HCT116 (cell line): ENCODE measurements around the gene PHLDB3. TPM values are rescaled to one million over a fixed set of nuclear protein-coding genes. Genes with fewer than 3 reads are reported as not detected.
A peak's percentile ranks its signal among the peaks of the same experiment; 100 is the strongest.

Experiments used
- ATAC-seq: fragments of 200-7000 bp; cut with Tn5 transposase; 2 replicates; pipeline ENCODE4 v1.9.1; 2020; ENCODE audit warnings: mild to moderate bottlenecking, moderate library complexity
- BruUV-seq: library from RNA; stranded (reverse); fragments of 400-500 nt; replicated peaks from 2 replicates; lab custom pipeline; 2021; lab: Mats Ljungman, UMichigan
- CTCF ChIA-PET: fragments of 300-600 bp; sonication (Branson Sonifier 250); formaldehyde crosslinking; loops from one replicate; lab custom pipeline; 2021; ENCODE audit warnings: antibody characterized with exemption; lab: Charles Lee
- POLR2A ChIA-PET: fragments of 300-600, 350-600 bp; sonication (Branson Sonifier 250); formaldehyde crosslinking; loops from one replicate; lab custom pipeline; 2021; ENCODE audit warnings: antibody characterized with exemption; lab: Charles Lee
- RAD21 ChIA-PET, 2 experiments: fragments of 300-600 bp; sonication (Branson Sonifier 250); formaldehyde crosslinking; loops; one replicate each; lab custom pipeline; 2023; ENCODE audit warnings: low total read pairs in 2 of 2; ENCODE audit not compliant: uncharacterized antibody in 2 of 2, unreplicated experiment in 2 of 2, low non-redundant PET in 1 of 2; lab: Charles Lee
- DNase-seq: peaks from one replicate; pipeline ENCODE4 v3.0.0-alpha.2; 2010; ENCODE audit warnings: low read depth, low spot score
- H2AFZ ChIP-seq: fragments of 200-600 bp; shearing (Covaris generic), sonication (generic); 2 replicates; pipeline ENCODE4 v1.6.1; 2017; ENCODE audit warnings: low read depth, mixed run types, mixed read lengths, antibody characterized with exemption, low read length; ENCODE audit not compliant: poor library complexity, severe bottlenecking
- H3K27ac ChIP-seq: 2 replicates; pipeline ENCODE4 v1.5.1; 2012; ENCODE audit warnings: low read depth, low read length
- H3K27me3 ChIP-seq: fragments of 200-600 bp; sonication (generic); 2 replicates; pipeline ENCODE4 v1.6.1; 2016; ENCODE audit warnings: mixed run types, low read length, mixed read lengths; ENCODE audit not compliant: insufficient read depth
- H3K36me3 ChIP-seq, 2 experiments: fragments of 200-500 bp in 1 of 2; fragments of 200-600 bp in 1 of 2; sonication (Bioruptor generic) in 1 of 2; sonication (generic) in 1 of 2; 2 replicates each; pipeline versions ENCODE4 v1.5.1 to v1.6.1; 2014 to 2016; ENCODE audit warnings: low read length in 2 of 2, inconsistent platforms in 1 of 2, mixed read lengths in 1 of 2, mixed run types in 1 of 2; ENCODE audit not compliant: insufficient read depth in 2 of 2, control insufficient read depth in 1 of 2
- H3K4me1 ChIP-seq, 2 experiments: fragments of 200-600 bp in 1 of 2; sonication (generic) in 1 of 2; 2 replicates each; pipeline versions ENCODE4 v1.5.1 to v1.6.1; 2012 to 2017; ENCODE audit warnings: low read length in 2 of 2, inconsistent platforms in 1 of 2, mild to moderate bottlenecking in 1 of 2, mixed read lengths in 1 of 2, mixed run types in 1 of 2, moderate library complexity in 1 of 2; ENCODE audit not compliant: insufficient read depth in 2 of 2, control insufficient read depth in 1 of 2
- H3K4me2 ChIP-seq: fragments of 200-600 bp; sonication (generic); 2 replicates; pipeline ENCODE4 v1.6.1; 2017; ENCODE audit warnings: mixed run types, low read length, mixed read lengths
- H3K4me3 ChIP-seq, 2 experiments: fragments of 200-600 bp in 1 of 2; sonication (generic) in 1 of 2; replicated peaks in 1 of 2; 2 replicates each; pipeline ENCODE4 v1.5.1; 2011 to 2016; ENCODE audit warnings: low read length in 2 of 2, control low read depth in 1 of 2, low read depth in 1 of 2, mild to moderate bottlenecking in 1 of 2, mixed read lengths in 1 of 2, mixed run types in 1 of 2
- H3K79me2 ChIP-seq: fragments of 200-600 bp; sonication (generic); 2 replicates; pipeline ENCODE4 v1.6.1; 2017; ENCODE audit warnings: mild to moderate bottlenecking, mixed run types, low read length, moderate library complexity, mixed read lengths; ENCODE audit not compliant: insufficient read depth
- H3K9ac ChIP-seq: fragments of 200-600 bp; sonication (generic); 2 replicates; pipeline ENCODE4 v1.6.1; 2016; ENCODE audit warnings: low read length, mixed read lengths
- H3K9me2 ChIP-seq: fragments of 200-600 bp; sonication (generic), shearing (Covaris generic); 2 replicates; pipeline ENCODE4 v1.6.1; 2017; ENCODE audit warnings: mixed run types, mild to moderate bottlenecking, moderate library complexity; ENCODE audit not compliant: insufficient read depth
- H3K9me3 ChIP-seq, 2 experiments: fragments of 200-500 bp in 1 of 2; fragments of 200-600 bp in 1 of 2; sonication (Bioruptor generic) in 1 of 2; sonication (generic) in 1 of 2; 2 replicates each; pipeline ENCODE4 v1.6.1; 2014 to 2017; ENCODE audit warnings: low read length in 2 of 2, mixed read lengths in 2 of 2, inconsistent platforms in 1 of 2, low read depth in 1 of 2, mild to moderate bottlenecking in 1 of 2, mixed run types in 1 of 2, moderate library complexity in 1 of 2; ENCODE audit not compliant: control insufficient read depth in 1 of 2, insufficient read depth in 1 of 2
- H4K20me1 ChIP-seq: fragments of 200-600 bp; sonication (generic), shearing (Covaris generic); 2 replicates; pipeline ENCODE4 v1.6.1; 2017; ENCODE audit warnings: mixed run types, mild to moderate bottlenecking, moderate library complexity; ENCODE audit not compliant: insufficient read depth
- CBX3 ChIP-seq: IDR thresholded peaks from 2 replicates; pipeline ENCODE4 v1.6.1; 2012; ENCODE audit warnings: low read depth
- EGR1 ChIP-seq: IDR thresholded peaks from 2 replicates; pipeline ENCODE4 v1.6.1; 2012; ENCODE audit warnings: low read depth
- POLR2A ChIP-seq: IDR thresholded peaks from 2 replicates; pipeline ENCODE4 v1.7.0; 2011; ENCODE audit warnings: borderline replicate concordance; ENCODE audit not compliant: insufficient read depth, insufficient read length; ENCODE audit errors: extremely low read depth
- RAD21 ChIP-seq: IDR thresholded peaks from 2 replicates; pipeline ENCODE4 v1.6.1; 2012; ENCODE audit warnings: low read depth, mild to moderate bottlenecking
- SIN3A ChIP-seq: IDR thresholded peaks from 2 replicates; pipeline ENCODE4 v1.6.1; 2012; ENCODE audit warnings: low read depth
- SP1 ChIP-seq: IDR thresholded peaks from 2 replicates; pipeline ENCODE4 v1.6.1; 2012; ENCODE audit warnings: low read depth
- TCF7L2 ChIP-seq: IDR thresholded peaks from 2 replicates; pipeline ENCODE4 v1.7.0; 2011; ENCODE audit warnings: borderline replicate concordance, inconsistent platforms; ENCODE audit not compliant: insufficient read depth, insufficient read length; ENCODE audit errors: extremely low read depth
- ZFX ChIP-seq: fragments of 450-650 bp; IDR thresholded peaks from 2 replicates; pipeline ENCODE4 v1.6.1; 2017
- ZNF274 ChIP-seq: fragments of 200-500 bp; sonication (Bioruptor generic); IDR thresholded peaks from 2 replicates; pipeline ENCODE4 v1.6.1; 2014; ENCODE audit warnings: mild to moderate bottlenecking, low read depth, low read length, inconsistent platforms
- intact Hi-C: fragments of 100-400 bp; cut with micrococcal nuclease; formaldehyde crosslinking; loops from 2 replicates; pipeline ENCODE4 v1.10.0; 2022
- total RNA-seq: library from RNA; stranded (reverse); gene quantifications from one replicate; pipeline ENCODE4 v1.2.1, GENCODE V29; 2021; ENCODE audit not compliant: unreplicated experiment
- TF ChIP-seq, protein P1 (sequence below): IDR thresholded peaks from 2 replicates; pipeline ENCODE4 v1.6.1; 2012
- TF ChIP-seq, protein P2 (sequence below): IDR thresholded peaks from 2 replicates; pipeline ENCODE4 v1.6.1; 2012; ENCODE audit warnings: low read depth
- TF ChIP-seq, protein P3 (sequence below), 3 experiments: fragments of 200-600 bp in 1 of 3; sonication (generic) in 1 of 3; IDR thresholded peaks in 2 of 3; conservative IDR thresholded peaks in 1 of 3; 2 replicates each; pipeline ENCODE4 v1.5.1; 2012 to 2017; ENCODE audit warnings: low read depth in 2 of 3, low read length in 2 of 3, antibody characterized with exemption in 1 of 3, borderline replicate concordance in 1 of 3, control low read depth in 1 of 3, mild to moderate bottlenecking in 1 of 3, mixed read lengths in 1 of 3, mixed run types in 1 of 3, moderate library complexity in 1 of 3; ENCODE audit not compliant: insufficient read depth in 1 of 3

PHLDB3 gene
- total RNA-seq, 1 experiment from 2014 or later: 15.5 TPM

DNA sequence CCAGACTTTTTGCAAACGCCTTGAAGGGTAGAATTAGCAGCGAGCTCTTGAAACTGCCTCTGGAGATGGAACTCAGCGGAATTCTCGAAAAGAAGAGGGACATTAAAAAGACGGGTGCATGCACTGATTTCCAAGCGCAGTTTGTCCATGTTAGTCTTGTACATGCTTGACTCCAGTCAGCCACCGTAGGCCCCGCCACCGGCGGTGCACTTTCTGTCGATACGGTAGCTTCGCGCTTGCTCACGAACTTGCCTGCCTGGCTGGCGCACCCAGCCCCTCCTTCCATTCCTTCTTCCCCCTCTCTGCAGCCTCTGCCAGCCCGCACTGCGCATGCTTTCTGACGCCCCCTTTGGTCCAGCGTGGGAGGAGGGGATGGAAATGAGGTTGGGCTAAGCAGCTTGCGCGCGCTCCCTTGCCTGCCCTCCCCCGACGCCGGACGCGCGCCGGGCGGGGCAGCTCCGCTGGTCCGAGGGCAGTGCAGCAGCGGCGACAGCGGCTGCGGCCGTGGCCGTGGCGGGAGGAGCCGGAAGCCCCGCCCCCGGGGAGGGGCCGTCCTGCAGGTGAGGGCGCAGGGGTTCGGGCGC is 28.5 kb upstream of the PHLDB3 start, which contains the start of gene ZNF575:
ZNF575 (plus strand) TSS at position 227 of the 584 bp plus-strand sequence. CDS start 1,235 bp downstream, outside the sequence.
- Histone ChIP-seq H2AFZ (peak within 1 kb of the TSS; percentile 83), H3K27ac (peak within 1 kb of the TSS; percentile 95), H3K9ac (peak within 1 kb of the TSS; percentile 74), H3K4me2 (peak within 1 kb of the TSS; percentile 100), H3K36me3 (no peaks in the 10 kb centered on the region; a peak in 1 of 4 replicates), H3K79me2 (no peaks in the 10 kb centered on the region), H3K4me3 (peak within 1 kb of the TSS; percentile 62 to 70), H3K4me1 (peaks cover 27 to 52% of the 10 kb centered on the region in 2 experiments), H4K20me1 (no peaks in the 10 kb centered on the region), H3K9me2 (no peaks in the 10 kb centered on the region), H3K27me3 (no peaks in the 10 kb centered on the region), H3K9me3 (no peaks in the 10 kb centered on the region)
- TF ChIP-seq ZNF274: no peak
- no peak for TF ChIP-seq POLR2A
- TF ChIP-seq SP1: peak; percentile 50
- peak; percentile 83 for TF ChIP-seq EGR1
- TF ChIP-seq, protein P1, sequence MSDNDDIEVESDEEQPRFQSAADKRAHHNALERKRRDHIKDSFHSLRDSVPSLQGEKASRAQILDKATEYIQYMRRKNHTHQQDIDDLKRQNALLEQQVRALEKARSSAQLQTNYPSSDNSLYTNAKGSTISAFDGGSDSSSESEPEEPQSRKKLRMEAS: peak; percentile 85
- TF ChIP-seq RAD21: no peak
- TF ChIP-seq, protein P2, sequence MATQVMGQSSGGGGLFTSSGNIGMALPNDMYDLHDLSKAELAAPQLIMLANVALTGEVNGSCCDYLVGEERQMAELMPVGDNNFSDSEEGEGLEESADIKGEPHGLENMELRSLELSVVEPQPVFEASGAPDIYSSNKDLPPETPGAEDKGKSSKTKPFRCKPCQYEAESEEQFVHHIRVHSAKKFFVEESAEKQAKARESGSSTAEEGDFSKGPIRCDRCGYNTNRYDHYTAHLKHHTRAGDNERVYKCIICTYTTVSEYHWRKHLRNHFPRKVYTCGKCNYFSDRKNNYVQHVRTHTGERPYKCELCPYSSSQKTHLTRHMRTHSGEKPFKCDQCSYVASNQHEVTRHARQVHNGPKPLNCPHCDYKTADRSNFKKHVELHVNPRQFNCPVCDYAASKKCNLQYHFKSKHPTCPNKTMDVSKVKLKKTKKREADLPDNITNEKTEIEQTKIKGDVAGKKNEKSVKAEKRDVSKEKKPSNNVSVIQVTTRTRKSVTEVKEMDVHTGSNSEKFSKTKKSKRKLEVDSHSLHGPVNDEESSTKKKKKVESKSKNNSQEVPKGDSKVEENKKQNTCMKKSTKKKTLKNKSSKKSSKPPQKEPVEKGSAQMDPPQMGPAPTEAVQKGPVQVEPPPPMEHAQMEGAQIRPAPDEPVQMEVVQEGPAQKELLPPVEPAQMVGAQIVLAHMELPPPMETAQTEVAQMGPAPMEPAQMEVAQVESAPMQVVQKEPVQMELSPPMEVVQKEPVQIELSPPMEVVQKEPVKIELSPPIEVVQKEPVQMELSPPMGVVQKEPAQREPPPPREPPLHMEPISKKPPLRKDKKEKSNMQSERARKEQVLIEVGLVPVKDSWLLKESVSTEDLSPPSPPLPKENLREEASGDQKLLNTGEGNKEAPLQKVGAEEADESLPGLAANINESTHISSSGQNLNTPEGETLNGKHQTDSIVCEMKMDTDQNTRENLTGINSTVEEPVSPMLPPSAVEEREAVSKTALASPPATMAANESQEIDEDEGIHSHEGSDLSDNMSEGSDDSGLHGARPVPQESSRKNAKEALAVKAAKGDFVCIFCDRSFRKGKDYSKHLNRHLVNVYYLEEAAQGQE: no peak
- peak; percentile 21 for TF ChIP-seq TCF7L2
- peak; percentile 65 for TF ChIP-seq CBX3
- TF ChIP-seq SIN3A: no peak
- TF ChIP-seq, protein P3, sequence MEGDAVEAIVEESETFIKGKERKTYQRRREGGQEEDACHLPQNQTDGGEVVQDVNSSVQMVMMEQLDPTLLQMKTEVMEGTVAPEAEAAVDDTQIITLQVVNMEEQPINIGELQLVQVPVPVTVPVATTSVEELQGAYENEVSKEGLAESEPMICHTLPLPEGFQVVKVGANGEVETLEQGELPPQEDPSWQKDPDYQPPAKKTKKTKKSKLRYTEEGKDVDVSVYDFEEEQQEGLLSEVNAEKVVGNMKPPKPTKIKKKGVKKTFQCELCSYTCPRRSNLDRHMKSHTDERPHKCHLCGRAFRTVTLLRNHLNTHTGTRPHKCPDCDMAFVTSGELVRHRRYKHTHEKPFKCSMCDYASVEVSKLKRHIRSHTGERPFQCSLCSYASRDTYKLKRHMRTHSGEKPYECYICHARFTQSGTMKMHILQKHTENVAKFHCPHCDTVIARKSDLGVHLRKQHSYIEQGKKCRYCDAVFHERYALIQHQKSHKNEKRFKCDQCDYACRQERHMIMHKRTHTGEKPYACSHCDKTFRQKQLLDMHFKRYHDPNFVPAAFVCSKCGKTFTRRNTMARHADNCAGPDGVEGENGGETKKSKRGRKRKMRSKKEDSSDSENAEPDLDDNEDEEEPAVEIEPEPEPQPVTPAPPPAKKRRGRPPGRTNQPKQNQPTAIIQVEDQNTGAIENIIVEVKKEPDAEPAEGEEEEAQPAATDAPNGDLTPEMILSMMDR (IDR thresholded peaks at IDR 0.05 in 2 of 3, conservative IDR thresholded peaks at IDR 0.05 in 1 of 3; ENCODE audit: borderline replicate concordance in 1 of 3, insufficient read depth in 1 of 3, low read depth in 2 of 3, low read length in 2 of 3): no peak
- TF ChIP-seq ZFX: no peak
- ChIA-PET RAD21 (interaction anchor here in 1 of 2 experiments (1.2 kb wide), 1 partner anchor 13 kb away, joined by 3 read pairs; no protein-coding TSS in a partner anchor), CTCF (interaction anchor here (0.8 to 3.2 kb wide), 9 partner anchors 12 to 179 kb away, joined by 3 to 18 read pairs (median 4); partner anchors contain the start of genes IRGQ and ZNF576), POLR2A (interaction anchor here (0.6 to 1.4 kb wide), 7 partner anchors 13 to 224 kb away, joined by 3 to 5 read pairs (median 4); no protein-coding TSS in a partner anchor)
- BruUV-seq: no TSS peak
- ATAC-seq (peak; percentile 79), DNase-seq (peak; percentile 87)
- intact Hi-C loops: loop anchor here (10.0 kb wide), 1 partner anchor 132 kb away; no protein-coding TSS in a partner anchor
